ENCODE measurements around the gene PHC1. TPM values are rescaled to one million over a fixed set of nuclear protein-coding genes. Genes with fewer than 3 reads are reported as not detected.
A peak's percentile ranks its signal among the peaks of the same experiment; 100 is the strongest.
"Not testable (repeated sequence)": the region's sequence is repeated elsewhere in the genome, so short reads cannot be mapped to it uniquely, and the experiment has no call there.

The PHC1 gene
- 42.3 TPM for total RNA-seq
- polyA plus RNA-seq: 39.9 TPM

DNA sequence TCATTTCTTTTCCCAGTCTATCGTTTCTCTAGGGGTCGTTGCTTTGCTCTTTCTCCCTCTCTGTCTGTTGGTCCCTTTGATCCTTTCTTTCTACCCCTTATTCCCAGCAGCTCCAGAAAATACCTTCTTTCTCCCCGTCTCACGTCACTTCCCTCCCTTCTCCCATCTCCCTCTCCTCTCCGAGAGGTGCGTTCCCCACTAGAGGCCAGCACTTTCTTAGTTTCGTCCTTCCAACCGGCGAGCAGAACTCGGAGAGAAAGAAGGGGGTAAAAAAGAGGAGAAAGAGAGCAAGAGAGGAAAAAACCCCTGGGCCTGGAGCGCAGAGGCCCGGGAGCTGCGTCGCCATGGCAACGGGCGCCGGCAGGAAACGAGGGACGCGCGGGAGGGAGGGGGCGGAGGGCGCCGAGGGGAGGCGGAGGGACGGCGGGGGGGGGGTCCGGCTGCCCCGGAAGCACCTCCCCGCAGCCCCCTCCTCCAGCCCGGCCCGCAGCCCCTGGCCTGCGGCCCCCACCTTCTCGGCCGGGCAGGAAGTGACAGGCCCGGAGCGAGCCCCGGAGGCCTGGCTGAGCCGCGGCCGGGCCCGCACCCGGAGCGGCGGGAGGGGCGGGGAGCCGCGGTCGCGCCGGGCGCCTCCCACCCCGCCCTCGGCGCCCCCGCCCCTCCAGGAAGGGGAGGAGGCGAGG lies at the start of gene PHC1:
Gene PHC1 (plus strand): TSS at position 477 of the 683 bp plus-strand sequence. CDS start 3,169 bp downstream, outside the sequence.
- DNase-seq (ENCODE audit: extremely low spot score): peak; percentile 86
- H3K4me1 ChIP-seq (ENCODE audit: insufficient read depth); H3K36me3 ChIP-seq (ENCODE audit: insufficient read depth): not testable (repeated sequence)
- peak within 1 kb of the TSS; percentile 83 for H3K27ac ChIP-seq (ENCODE audit: low read depth)
- peak within 1 kb of the TSS; percentile 85 for H3K4me3 ChIP-seq (ENCODE audit: low read depth, low read length)
- WGBS: 1% methylated on average over 35 of the region's 57 CpGs

DNA sequence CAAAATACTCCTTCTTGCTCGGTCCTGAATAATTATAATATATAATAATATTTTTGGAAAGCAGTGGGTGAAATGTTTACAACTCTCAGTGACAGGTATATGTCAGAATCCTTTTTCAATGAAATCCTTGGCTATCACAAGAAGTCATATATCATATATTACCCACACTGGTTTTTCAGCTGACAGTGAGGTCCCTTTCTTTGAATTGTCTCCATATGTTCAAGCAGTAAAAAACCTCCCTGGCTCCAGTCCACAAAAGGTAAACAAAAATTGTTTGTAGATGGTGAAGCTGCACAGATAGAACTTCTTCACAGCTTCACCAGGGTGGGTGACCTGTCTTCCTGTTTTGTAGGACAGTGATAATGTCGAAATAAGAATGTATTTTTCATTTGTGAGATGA lies 47.9 kb upstream of the PHC1 start:
- WGBS: 64% methylated on average over 2 of the region's 2 CpGs
- Histone ChIP-seq H3K27ac (ENCODE audit: low read depth) (no peak overlapping the region), H3K4me1 (ENCODE audit: insufficient read depth) (no peaks in the 10 kb centered on the region), H3K36me3 (ENCODE audit: insufficient read depth) (no peaks in the 10 kb centered on the region), H3K4me3 (ENCODE audit: low read depth, low read length) (no peak overlapping the region)
- no peak for DNase-seq (ENCODE audit: extremely low spot score)

DNA sequence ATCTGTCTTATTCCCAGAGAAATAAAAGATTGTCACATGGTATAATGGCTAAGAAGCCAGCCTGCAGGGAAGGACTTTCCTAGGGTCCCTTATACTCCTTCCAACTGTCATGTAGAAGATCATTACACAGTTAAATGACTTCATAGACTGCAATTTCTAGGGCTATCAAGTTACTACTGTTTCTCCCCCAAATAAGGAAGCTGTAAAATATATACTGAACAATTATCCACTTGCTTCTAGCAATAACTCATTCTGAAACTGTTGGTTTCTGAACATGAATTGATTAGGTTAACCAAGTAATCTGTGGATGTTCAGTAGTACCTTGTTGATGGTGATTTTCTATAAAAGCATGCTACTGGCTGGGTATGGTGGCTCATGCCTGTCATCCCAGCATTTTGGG lies 47.3 kb upstream of the PHC1 start:
- DNase-seq (ENCODE audit: extremely low spot score): no peak
- no peaks in the 10 kb centered on the region for H3K36me3 ChIP-seq (ENCODE audit: insufficient read depth)
- no peak overlapping the region for H3K4me3 ChIP-seq (ENCODE audit: low read depth, low read length)
- H3K4me1 ChIP-seq (ENCODE audit: insufficient read depth): no peaks in the 10 kb centered on the region
- H3K27ac ChIP-seq (ENCODE audit: low read depth): no peak overlapping the region

GRCh38 chr12:8867786-8868185 lies 46.5 kb upstream of the PHC1 start:
- 88% methylated on average over 6 of the region's 6 CpGs for WGBS
- no peak overlapping the region for H3K4me3 ChIP-seq (ENCODE audit: low read depth, low read length)
- no peaks in the 10 kb centered on the region for H3K4me1 ChIP-seq (ENCODE audit: insufficient read depth)
- no peak for DNase-seq (ENCODE audit: extremely low spot score)
- no peaks in the 10 kb centered on the region for H3K36me3 ChIP-seq (ENCODE audit: insufficient read depth)
- H3K27ac ChIP-seq (ENCODE audit: low read depth): no peak overlapping the region

DNA sequence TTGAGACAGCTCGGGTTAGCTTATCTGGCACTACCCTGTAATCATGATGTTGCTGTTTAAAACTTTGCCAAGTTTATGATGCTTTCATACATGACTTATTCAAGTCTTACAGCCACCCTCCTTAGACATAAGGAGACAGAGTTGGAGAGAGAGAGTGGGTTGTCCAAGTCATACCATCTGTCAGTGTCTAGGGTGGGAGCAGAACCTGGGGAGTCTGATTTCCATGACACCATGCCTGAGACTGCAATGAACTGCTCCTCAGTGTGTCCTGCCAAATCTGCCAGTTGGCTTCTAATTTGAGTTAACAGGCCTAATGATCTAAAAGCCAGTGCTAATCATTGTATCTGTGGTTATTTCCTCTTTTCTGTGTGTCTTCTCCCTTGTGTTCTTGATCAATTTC lies 43.7 kb upstream of the PHC1 start:
- 42% methylated on average over 1 of the region's 1 CpG for WGBS
- Histone ChIP-seq H3K27ac (ENCODE audit: low read depth) (no peak overlapping the region), H3K36me3 (ENCODE audit: insufficient read depth) (no peaks in the 10 kb centered on the region), H3K4me3 (ENCODE audit: low read depth, low read length) (no peak overlapping the region), H3K4me1 (ENCODE audit: insufficient read depth) (no peaks in the 10 kb centered on the region)
- no peak for DNase-seq (ENCODE audit: extremely low spot score)

GRCh38 chr12:8871068-8871467 lies 43.2 kb upstream of the PHC1 start:
- H3K4me3 ChIP-seq (ENCODE audit: low read depth, low read length): no peak overlapping the region
- H3K4me1 ChIP-seq (ENCODE audit: insufficient read depth): no peaks in the 10 kb centered on the region
- H3K27ac ChIP-seq (ENCODE audit: low read depth): no peak overlapping the region
- DNase-seq (ENCODE audit: extremely low spot score): no peak
- H3K36me3 ChIP-seq (ENCODE audit: insufficient read depth): no peaks in the 10 kb centered on the region

GRCh38 chr12:8876887-8877286 lies 37.4 kb upstream of the PHC1 start:
- Histone ChIP-seq H3K4me1 (ENCODE audit: insufficient read depth) (no peaks in the 10 kb centered on the region), H3K4me3 (ENCODE audit: low read depth, low read length) (no peak overlapping the region), H3K27ac (ENCODE audit: low read depth) (no peak overlapping the region), H3K36me3 (ENCODE audit: insufficient read depth) (no peaks in the 10 kb centered on the region)
- WGBS: 65% methylated on average over 4 of the region's 4 CpGs
- DNase-seq (ENCODE audit: extremely low spot score): no peak

GRCh38 chr12:8886502-8887284 lies 27.6 kb upstream of the PHC1 start:
- Histone ChIP-seq H3K4me3 (ENCODE audit: low read depth, low read length) (no peak overlapping the region), H3K4me1 (ENCODE audit: insufficient read depth) (no peaks in the 10 kb centered on the region), H3K36me3 (ENCODE audit: insufficient read depth) (no peaks in the 10 kb centered on the region), H3K27ac (ENCODE audit: low read depth) (no peak overlapping the region)
- WGBS: 93% methylated on average over 6 of the region's 6 CpGs
- no peak for DNase-seq (ENCODE audit: extremely low spot score)

GRCh38 chr12:8887285-8887715 lies 27.0 kb upstream of the PHC1 start:
- no peak for DNase-seq (ENCODE audit: extremely low spot score)
- no peaks in the 10 kb centered on the region for H3K36me3 ChIP-seq (ENCODE audit: insufficient read depth)
- H3K27ac ChIP-seq (ENCODE audit: low read depth): no peak overlapping the region
- no peaks in the 10 kb centered on the region for H3K4me1 ChIP-seq (ENCODE audit: insufficient read depth)
- H3K4me3 ChIP-seq (ENCODE audit: low read depth, low read length): no peak overlapping the region
- 83% methylated on average over 4 of the region's 4 CpGs for WGBS

GRCh38 chr12:8890313-8891085 lies 23.8 kb upstream of the PHC1 start:
- WGBS: 29% methylated on average over 14 of the region's 14 CpGs
- peak; percentile 49 for DNase-seq (ENCODE audit: extremely low spot score)
- no peak overlapping the region for H3K27ac ChIP-seq (ENCODE audit: low read depth)
- peak overlapping the region; percentile 41 for H3K4me3 ChIP-seq (ENCODE audit: low read depth, low read length)
- no peaks in the 10 kb centered on the region for H3K36me3 ChIP-seq (ENCODE audit: insufficient read depth)
- no peaks in the 10 kb centered on the region for H3K4me1 ChIP-seq (ENCODE audit: insufficient read depth)

DNA sequence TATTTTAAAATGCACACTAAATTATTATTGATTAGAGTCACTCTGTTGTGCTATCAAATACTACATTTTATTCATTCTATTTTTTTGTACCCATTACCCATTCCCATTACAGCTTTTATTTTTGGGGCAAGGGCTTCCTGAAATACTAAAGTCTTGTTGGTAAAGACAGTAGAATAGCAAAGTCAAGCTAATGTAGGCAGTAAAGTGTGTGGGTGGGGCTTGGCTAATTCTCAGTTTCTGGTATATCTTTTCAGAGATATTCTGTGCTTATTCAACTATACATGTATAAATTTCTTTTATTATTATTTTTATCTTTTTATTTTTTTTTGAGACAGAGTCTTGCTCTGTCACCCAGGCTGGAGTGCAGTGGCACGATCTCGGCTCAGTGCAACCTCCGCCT lies 22.3 kb upstream of the PHC1 start:
- Histone ChIP-seq H3K4me1 (ENCODE audit: insufficient read depth) (no peaks in the 10 kb centered on the region), H3K36me3 (ENCODE audit: insufficient read depth) (no peaks in the 10 kb centered on the region), H3K4me3 (ENCODE audit: low read depth, low read length) (no peak overlapping the region), H3K27ac (ENCODE audit: low read depth) (no peak overlapping the region)
- no peak for DNase-seq (ENCODE audit: extremely low spot score)
- WGBS: 96% methylated on average over 3 of the region's 3 CpGs

DNA sequence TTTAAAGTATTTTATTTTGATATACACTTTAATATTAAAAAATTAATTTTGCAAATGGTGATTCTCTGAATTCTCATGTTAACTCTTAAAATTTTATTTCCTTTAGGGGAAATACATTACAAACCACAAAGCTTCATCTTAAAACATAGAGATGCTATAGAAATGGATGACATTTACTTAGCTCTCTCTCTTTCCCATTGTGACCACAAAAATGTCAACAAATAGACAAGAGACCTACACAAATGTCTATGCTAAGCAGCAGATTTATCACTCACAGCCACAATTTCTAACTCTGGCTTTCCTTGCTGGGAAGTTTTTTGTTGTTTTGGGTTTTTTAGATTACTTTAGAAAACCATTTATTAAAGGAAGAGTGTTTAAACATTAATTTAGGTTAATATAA lies 19.9 kb upstream of the PHC1 start:
- no peak for DNase-seq (ENCODE audit: extremely low spot score)
- H3K4me1 ChIP-seq (ENCODE audit: insufficient read depth): no peaks in the 10 kb centered on the region
- no peak overlapping the region for H3K27ac ChIP-seq (ENCODE audit: low read depth)
- H3K4me3 ChIP-seq (ENCODE audit: low read depth, low read length): no peak overlapping the region
- H3K36me3 ChIP-seq (ENCODE audit: insufficient read depth): no peaks in the 10 kb centered on the region

GRCh38 chr12:8894986-8895385 lies 19.3 kb upstream of the PHC1 start:
- Histone ChIP-seq H3K27ac (ENCODE audit: low read depth) (no peak overlapping the region), H3K36me3 (ENCODE audit: insufficient read depth) (no peaks in the 10 kb centered on the region), H3K4me3 (ENCODE audit: low read depth, low read length) (no peak overlapping the region), H3K4me1 (ENCODE audit: insufficient read depth) (no peaks in the 10 kb centered on the region)
- WGBS: 73% methylated on average over 1 of the region's 1 CpG
- no peak for DNase-seq (ENCODE audit: extremely low spot score)

DNA sequence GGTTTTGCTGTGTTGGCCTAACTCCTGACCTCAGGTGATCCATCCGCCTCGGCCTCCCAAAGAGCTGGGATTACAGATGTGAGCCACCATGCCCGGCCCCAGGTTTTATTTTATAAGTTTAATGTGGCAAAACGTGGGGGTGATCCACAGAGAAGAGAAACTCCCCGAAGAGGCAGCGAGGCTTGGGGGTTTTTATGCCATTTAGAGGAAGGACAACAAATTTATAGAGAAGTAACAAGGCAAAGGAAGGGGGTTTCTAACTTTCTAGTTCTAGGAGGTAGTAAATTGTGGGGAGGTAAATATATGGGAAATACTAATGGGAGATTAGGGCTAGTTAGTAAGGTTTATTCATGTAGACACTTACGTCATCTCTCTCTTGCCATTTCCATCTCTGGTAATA lies 17.2 kb upstream of the PHC1 start:
- no peaks in the 10 kb centered on the region for H3K36me3 ChIP-seq (ENCODE audit: insufficient read depth)
- no peak overlapping the region for H3K4me3 ChIP-seq (ENCODE audit: low read depth, low read length)
- no peak for DNase-seq (ENCODE audit: extremely low spot score)
- WGBS: 89% methylated on average over 7 of the region's 7 CpGs
- H3K4me1 ChIP-seq (ENCODE audit: insufficient read depth): no peaks in the 10 kb centered on the region
- H3K27ac ChIP-seq (ENCODE audit: low read depth): no peak overlapping the region
